ENCODE results near the gene SHC4. TPM values are rescaled to one million over a fixed set of nuclear protein-coding genes. Genes with fewer than 3 reads are reported as not detected.

The SHC4 gene
- total RNA-seq, 4 donors from 2014 or later = 0.63 to 4.7 (median 1.6) TPM

- DNase-seq (ENCODE audit: low spot score in 2 of 2) = no peak
- no peak overlapping the region for H3K4me3 ChIP-seq (ENCODE audit: low read depth, poor library complexity, severe bottlenecking)
- TF ChIP-seq POLR2A (IDR thresholded peaks at IDR 0.05) = no peak
- TF ChIP-seq CTCF (IDR thresholded peaks at IDR 0.05) = no peak
- intact Hi-C loops (cut with DNase I; ENCODE audit: low total_unique reads) = loop anchor here (10.0 kb wide), 1 partner anchor 448 kb away; no protein-coding TSS in a partner anchor
Measured at GRCh38 chr15:48802867-48803266, 160.9 kb downstream of the SHC4 start.

GRCh38 chr15:48802257-48802656, 161.5 kb downstream of the SHC4 start:
- TF ChIP-seq POLR2A (IDR thresholded peaks at IDR 0.05) (no peak), CTCF (IDR thresholded peaks at IDR 0.05) (no peak)
- no peak for DNase-seq (ENCODE audit: low spot score in 2 of 2)
- WGBS, 2 donors = 64 to 72% methylated on average over 3 of the region's 3 CpGs
- intact Hi-C loops (cut with DNase I; ENCODE audit: low total_unique reads) = loop anchor here (10.0 kb wide), 1 partner anchor 447 kb away; no protein-coding TSS in a partner anchor
- H3K4me3 ChIP-seq (ENCODE audit: low read depth, poor library complexity, severe bottlenecking) = no peak overlapping the region

GRCh38 chr15:48800811-48801455, 162.8 kb downstream of the SHC4 start:
- intact Hi-C loops (cut with DNase I; ENCODE audit: low total_unique reads) = loop anchor here (10.0 kb wide), 1 partner anchor 446 kb away; no protein-coding TSS in a partner anchor
- no peak for TF ChIP-seq POLR2A (IDR thresholded peaks at IDR 0.05)
- no peak for TF ChIP-seq CTCF (IDR thresholded peaks at IDR 0.05)
- DNase-seq (ENCODE audit: low spot score in 2 of 2) = no peak
- WGBS, 2 donors = 24 to 27% methylated on average over 4 of the region's 4 CpGs
- H3K4me3 ChIP-seq (ENCODE audit: low read depth, poor library complexity, severe bottlenecking) = no peak overlapping the region

GRCh38 chr15:48800245-48800644, 163.5 kb downstream of the SHC4 start:
- H3K4me3 ChIP-seq (ENCODE audit: low read depth, poor library complexity, severe bottlenecking) = no peak overlapping the region
- no peak for TF ChIP-seq POLR2A (IDR thresholded peaks at IDR 0.05)
- TF ChIP-seq CTCF (IDR thresholded peaks at IDR 0.05) = no peak
- intact Hi-C loops (cut with DNase I; ENCODE audit: low total_unique reads) = loop anchor here (10.0 kb wide), 1 partner anchor 445 kb away; no protein-coding TSS in a partner anchor
- 89 to 91% methylated on average over 1 of the region's 1 CpG for WGBS, 2 donors
- DNase-seq (ENCODE audit: low spot score in 2 of 2) = no peak

GRCh38 chr15:48798319-48798718, 165.4 kb downstream of the SHC4 start:
- H3K4me3 ChIP-seq (ENCODE audit: low read depth, poor library complexity, severe bottlenecking) = no peak overlapping the region
- intact Hi-C loops (cut with DNase I; ENCODE audit: low total_unique reads) = no loop called here
- WGBS, 2 donors = 52% methylated on average over 1 of the region's 1 CpG
- no peak for TF ChIP-seq CTCF (IDR thresholded peaks at IDR 0.05)
- no peak for TF ChIP-seq POLR2A (IDR thresholded peaks at IDR 0.05)
- DNase-seq (ENCODE audit: low spot score in 2 of 2) = no peak

- no peak overlapping the region for H3K4me3 ChIP-seq (ENCODE audit: low read depth, poor library complexity, severe bottlenecking)
- no peak for DNase-seq (ENCODE audit: low spot score in 2 of 2)
- intact Hi-C loops (cut with DNase I; ENCODE audit: low total_unique reads) = no loop called here
- no peak for TF ChIP-seq POLR2A (IDR thresholded peaks at IDR 0.05)
- no peak for TF ChIP-seq CTCF (IDR thresholded peaks at IDR 0.05)
- 81 to 92% methylated on average over 3 of the region's 3 CpGs for WGBS, 2 donors
Measured at GRCh38 chr15:48796930-48797329, 166.8 kb downstream of the SHC4 start.

Measured in lower leg skin (tissue), 4 donors.